HG02759 (cell line): Measurements from ENCODE around the gene CERK.
A peak's percentile ranks its signal among the peaks of the same experiment; 100 is the strongest.
"Not testable (repeated sequence)": the region's sequence is repeated elsewhere in the genome, so short reads cannot be mapped to it uniquely, and the experiment has no call there.

Experiments
- ATAC-seq: cut with Tn5 transposase; IDR thresholded peaks from one replicate; pipeline ENCODE4 v1.9.1; 2021; ENCODE audit warnings: mild to moderate bottlenecking, moderate library complexity; ENCODE audit not compliant: unreplicated experiment

Gene CERK, protein sequence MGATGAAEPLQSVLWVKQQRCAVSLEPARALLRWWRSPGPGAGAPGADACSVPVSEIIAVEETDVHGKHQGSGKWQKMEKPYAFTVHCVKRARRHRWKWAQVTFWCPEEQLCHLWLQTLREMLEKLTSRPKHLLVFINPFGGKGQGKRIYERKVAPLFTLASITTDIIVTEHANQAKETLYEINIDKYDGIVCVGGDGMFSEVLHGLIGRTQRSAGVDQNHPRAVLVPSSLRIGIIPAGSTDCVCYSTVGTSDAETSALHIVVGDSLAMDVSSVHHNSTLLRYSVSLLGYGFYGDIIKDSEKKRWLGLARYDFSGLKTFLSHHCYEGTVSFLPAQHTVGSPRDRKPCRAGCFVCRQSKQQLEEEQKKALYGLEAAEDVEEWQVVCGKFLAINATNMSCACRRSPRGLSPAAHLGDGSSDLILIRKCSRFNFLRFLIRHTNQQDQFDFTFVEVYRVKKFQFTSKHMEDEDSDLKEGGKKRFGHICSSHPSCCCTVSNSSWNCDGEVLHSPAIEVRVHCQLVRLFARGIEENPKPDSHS

DNA sequence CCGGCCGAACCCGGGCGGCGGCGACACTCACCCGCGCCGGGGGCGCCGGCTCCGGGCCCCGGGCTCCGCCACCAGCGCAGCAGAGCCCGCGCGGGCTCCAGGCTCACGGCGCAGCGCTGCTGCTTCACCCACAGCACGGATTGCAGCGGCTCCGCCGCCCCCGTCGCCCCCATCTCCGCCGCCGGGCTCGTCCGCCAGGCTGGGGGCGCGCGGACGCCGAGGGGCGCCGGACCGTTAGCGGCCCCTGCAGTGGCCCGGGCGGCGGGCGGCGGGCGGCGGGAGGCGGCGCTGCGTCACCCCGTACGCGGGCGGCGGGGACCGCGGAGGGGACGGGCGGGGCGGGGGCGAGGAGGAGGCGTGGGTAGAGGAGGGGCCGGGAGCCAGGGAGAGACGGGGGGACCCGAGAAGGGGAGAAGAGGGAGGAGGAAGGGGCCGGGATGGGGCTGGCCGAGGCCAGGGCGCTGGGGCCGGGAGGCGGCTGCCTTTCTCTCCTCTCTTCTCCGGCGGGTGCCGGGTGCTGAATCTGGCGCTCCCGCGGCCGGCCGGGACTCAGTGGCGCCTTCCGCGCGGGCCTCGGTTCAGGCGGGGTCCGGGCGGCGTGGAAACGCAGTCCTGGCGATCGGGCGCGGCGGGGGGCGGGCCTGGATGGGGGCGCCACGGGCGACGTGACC is at the start of gene CERK:
Gene CERK, minus strand, starts transcription at position 277 of the 671 bp plus-strand sequence. Its CDS starts 104 bp downstream, at position 173.
- ATAC-seq = peak; percentile 49

DNA sequence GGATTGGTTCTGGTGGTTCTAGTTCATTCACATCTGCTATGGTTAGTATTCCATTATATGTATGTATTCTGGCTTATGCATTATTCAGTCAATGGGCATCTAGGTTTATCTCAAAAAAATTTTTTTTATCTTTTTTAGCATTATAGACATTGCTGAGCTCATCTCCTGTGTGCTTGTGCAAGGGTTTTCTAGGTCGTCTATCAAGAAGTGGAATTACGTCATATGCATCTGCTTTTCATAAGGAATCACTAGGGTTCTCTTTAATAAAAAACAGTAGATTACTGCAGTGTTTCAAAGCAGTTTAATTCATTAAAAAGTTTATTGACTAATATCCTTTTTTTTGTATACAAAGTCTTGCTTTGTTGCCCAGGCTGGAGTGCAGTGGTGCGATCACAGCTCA is 45.7 kb upstream of the CERK start:
- no peak for ATAC-seq

DNA sequence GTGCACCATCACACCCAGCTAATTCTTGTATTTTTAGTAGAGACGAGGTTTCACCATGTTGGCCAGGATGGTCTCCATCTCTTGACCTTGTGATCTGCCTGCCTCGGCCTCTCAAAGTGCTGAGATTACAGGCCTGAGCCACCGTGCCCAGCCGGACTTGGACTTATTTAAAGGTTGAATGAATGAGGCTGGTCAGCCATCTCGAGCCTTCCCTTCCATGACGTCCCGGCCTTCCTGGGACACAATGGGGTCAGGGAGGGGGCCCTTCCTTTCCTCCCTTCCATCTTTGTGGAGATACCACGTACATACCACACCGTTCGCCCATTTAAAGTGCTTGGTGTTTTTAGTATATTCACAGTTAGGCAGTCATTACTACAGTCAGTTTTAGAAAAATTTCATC is 44.1 kb upstream of the CERK start:
- not testable (repeated sequence) for ATAC-seq

DNA sequence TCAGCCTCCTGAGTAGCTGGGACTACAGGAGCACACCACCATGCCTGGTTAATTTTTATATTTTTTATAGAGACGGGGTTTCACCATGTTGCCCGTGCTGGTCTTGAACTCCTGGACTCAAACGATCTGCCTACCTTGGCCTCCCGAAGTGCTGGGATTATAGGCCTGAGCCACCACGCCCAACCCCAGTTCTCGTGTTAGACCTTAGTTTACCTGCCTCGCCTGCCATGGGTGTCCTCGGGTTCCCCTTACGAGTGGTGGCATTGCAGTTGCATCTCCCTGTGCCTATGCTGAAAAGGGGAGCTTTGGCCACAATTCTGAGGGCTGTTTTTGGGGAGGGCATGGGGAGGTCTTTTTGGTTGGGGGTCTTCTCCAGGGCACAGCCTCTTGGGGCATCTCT is 43.2 kb upstream of the CERK start:
- no peak for ATAC-seq

DNA sequence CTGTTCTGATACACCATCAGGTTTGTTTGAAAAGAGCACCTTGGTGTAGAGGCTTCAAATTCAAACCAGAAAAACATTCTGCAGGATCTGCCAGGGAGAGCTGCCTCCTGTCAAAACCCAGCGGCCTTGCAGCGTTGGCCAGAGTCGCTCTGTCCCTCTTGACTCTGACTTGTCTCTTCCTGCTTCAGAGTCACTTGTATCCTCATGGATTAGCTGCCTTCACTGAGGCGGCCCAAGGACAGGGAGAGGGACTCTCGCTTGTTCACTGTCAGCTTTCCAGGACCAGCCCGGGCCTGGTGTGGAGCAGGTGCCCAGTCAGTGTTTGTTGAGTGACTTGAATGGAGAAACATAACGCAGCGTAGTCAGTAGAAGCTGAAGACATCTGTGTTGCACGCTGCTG is 42.4 kb upstream of the CERK start:
- no peak for ATAC-seq

GRCh38 chr22:46779651-46780050 is 41.6 kb upstream of the CERK start:
- no peak for ATAC-seq

DNA sequence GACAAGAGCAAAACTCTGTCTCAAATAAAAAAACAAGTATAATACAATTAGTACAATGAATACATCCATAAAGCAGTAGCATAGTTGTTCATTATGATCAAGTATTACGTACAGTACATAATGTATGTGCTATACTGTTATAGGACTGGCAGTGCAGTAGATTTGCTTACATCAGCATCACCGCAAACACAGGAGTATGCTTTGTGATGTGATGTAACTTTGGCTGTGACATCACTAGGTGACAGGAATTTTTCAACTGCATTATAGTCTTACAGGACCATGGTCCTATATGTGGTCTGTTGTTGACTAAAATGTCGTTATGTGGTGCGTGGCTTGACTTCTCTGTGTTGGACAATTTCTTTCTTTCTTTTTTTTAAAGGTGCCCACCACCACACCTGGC is 41.0 kb upstream of the CERK start:
- no peak for ATAC-seq

- ATAC-seq = no peak
These were observed 39.5 kb upstream of the CERK start for GRCh38 chr22:46777609-46777970.

- ATAC-seq = no peak
These were observed 39.0 kb upstream of the CERK start for GRCh38 chr22:46776876-46777608.

GRCh38 chr22:46775850-46776826 is 38.1 kb upstream of the CERK start:
- no peak for ATAC-seq

GRCh38 chr22:46774980-46775849 is 37.2 kb upstream of the CERK start:
- ATAC-seq = no peak

DNA sequence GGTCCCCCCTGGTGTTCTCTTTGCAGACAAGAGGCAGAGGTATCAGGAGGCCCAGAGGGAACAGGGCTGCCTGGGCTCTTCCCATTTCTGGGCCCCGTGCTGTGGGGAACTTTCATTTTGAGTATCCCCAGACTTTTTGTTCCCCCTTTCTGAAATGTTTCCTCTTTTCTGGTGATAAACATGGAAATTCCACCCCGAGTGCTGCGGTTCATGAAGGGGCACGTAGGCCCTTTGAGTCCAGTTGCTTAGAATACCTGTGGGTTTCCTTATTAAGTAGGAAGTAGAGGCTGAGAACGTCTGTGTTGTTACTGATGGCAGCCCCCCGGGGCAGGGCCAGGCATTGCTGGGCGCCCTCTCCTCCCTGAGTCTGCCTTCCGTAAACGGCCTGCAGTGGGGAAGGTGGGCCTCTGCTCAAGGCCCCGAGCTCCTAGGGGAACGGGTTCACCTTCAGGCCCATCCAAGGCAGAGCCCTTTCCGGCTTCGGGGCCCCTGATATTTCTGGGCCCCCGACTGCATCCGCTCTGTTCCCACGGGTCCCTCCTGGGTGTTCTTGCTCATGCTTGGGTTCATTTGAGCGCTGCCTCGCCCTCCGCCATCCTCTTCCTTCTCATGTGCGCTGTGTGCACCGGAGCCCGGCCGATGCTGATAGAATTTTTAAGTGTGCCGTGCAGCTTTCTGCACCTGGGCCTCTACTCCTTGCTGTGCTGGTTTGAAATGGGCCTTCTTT is 36.4 kb upstream of the CERK start:
- peak; percentile 42 for ATAC-seq

GRCh38 chr22:46773076-46773475 is 35.0 kb upstream of the CERK start:
- ATAC-seq = no peak

- no peak for ATAC-seq
These were observed 32.7 kb upstream of the CERK start for GRCh38 chr22:46770726-46771125.

DNA sequence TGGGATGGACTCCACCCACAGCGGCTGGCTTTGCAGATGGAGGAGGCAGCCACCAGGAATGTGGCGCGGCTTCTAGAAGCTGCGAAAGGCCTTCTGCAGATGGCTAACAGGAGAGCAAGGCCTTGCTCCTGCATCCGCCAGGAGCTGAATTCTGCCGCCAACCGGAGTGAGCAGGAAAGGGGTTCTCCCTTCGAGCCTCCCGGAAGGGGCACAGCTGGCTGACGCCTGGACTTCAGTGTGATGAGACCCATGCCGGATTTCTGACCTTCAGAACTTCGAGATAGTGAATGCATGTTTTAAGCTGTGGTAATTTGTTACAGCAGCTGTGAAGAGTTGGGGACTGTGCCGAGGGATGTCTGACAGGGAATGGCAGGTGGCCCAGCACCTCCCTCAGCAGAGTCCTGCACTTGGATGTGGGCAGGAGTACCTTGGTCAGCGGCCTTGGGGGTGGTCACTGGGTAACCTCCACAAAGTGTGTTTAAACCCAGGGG is 32.1 kb upstream of the CERK start:
- no peak for ATAC-seq

- no peak for ATAC-seq
These were observed 31.7 kb upstream of the CERK start for GRCh38 chr22:46769706-46770105.

DNA sequence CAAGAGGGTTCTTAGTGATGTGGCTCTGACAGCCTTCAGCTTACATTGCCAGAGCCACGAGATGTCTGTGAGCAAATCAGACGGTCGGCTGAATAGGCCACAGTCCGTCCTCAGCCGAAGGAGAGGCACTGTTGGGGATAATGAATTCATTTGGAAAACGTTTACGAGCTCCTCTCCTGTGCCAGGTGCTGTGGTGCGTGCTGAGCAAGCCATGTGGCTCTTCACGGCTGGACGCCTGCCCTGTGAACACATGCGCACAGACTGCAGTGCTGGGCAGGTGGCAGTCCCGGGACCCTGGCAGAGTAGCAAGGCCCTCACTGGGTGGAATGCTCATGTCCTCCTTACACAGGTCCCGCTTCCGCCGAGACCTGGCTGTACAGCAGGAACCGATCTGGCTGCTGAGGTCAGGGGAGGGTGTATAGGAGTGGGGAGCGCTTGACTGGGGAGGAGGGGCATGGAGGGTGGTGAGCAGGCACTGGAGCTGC is 31.2 kb upstream of the CERK start:
- ATAC-seq = no peak

GRCh38 chr22:46767249-46767985 is 29.4 kb upstream of the CERK start:
- ATAC-seq = no peak
